Measurements from ENCODE around the gene KRTAP10-5.
"Not testable (repeated sequence)": the region's sequence is repeated elsewhere in the genome, so short reads cannot be mapped to it uniquely, and the experiment has no call there.

Gene KRTAP10-5

GRCh38 chr21:44578371-44579055 lies 1.9 kb downstream of the KRTAP10-5 start:
- no peak for FAIRE-seq
- no peak for TF ChIP-seq CTCF (IDR thresholded peaks at IDR 0.05; ENCODE audit: insufficient read depth, missing control alignments)
- no peak for DNase-seq (ENCODE audit: insufficient read length, low spot score)

- TF ChIP-seq CTCF (IDR thresholded peaks at IDR 0.05; ENCODE audit: insufficient read depth, missing control alignments): no peak
Observed at GRCh38 chr21:44576025-44576420, 4.4 kb downstream of the KRTAP10-5 start.

GRCh38 chr21:44575307-44576024 lies 4.9 kb downstream of the KRTAP10-5 start:
- DNase-seq (ENCODE audit: insufficient read length, low spot score): no peak
- no peak for TF ChIP-seq CTCF (IDR thresholded peaks at IDR 0.05; ENCODE audit: insufficient read depth, missing control alignments)
- no peak for FAIRE-seq

More at GRCh38 chr21:44576025-44576420, 4.4 kb downstream of the KRTAP10-5 start:
- DNase-seq (ENCODE audit: insufficient read length, low spot score) (no peak), FAIRE-seq (no peak)

GRCh38 chr21:44574457-44575306 lies 5.7 kb downstream of the KRTAP10-5 start:
- DNase-seq (ENCODE audit: insufficient read length, low spot score) (no peak), FAIRE-seq (no peak)
- TF ChIP-seq CTCF (IDR thresholded peaks at IDR 0.05; ENCODE audit: insufficient read depth, missing control alignments): no peak

GRCh38 chr21:44573630-44574456 lies 6.6 kb downstream of the KRTAP10-5 start, which contains the start of gene KRTAP10-4:
TSS of gene KRTAP10-4 (plus strand) at chr21:44573729. CDS start at chr21:44573759, 30 bp downstream.
- DNase-seq (ENCODE audit: insufficient read length, low spot score); FAIRE-seq: not testable (repeated sequence)

- no peak for FAIRE-seq
- TF ChIP-seq CTCF (IDR thresholded peaks at IDR 0.05; ENCODE audit: insufficient read depth, missing control alignments): no peak
- DNase-seq (ENCODE audit: insufficient read length, low spot score): no peak
Observed at GRCh38 chr21:44572959-44573583, 7.3 kb downstream of the KRTAP10-5 start.

Data from D721Med (cell line).